ENCODE measurements around the gene RB1.

The RB1 gene

DNA sequence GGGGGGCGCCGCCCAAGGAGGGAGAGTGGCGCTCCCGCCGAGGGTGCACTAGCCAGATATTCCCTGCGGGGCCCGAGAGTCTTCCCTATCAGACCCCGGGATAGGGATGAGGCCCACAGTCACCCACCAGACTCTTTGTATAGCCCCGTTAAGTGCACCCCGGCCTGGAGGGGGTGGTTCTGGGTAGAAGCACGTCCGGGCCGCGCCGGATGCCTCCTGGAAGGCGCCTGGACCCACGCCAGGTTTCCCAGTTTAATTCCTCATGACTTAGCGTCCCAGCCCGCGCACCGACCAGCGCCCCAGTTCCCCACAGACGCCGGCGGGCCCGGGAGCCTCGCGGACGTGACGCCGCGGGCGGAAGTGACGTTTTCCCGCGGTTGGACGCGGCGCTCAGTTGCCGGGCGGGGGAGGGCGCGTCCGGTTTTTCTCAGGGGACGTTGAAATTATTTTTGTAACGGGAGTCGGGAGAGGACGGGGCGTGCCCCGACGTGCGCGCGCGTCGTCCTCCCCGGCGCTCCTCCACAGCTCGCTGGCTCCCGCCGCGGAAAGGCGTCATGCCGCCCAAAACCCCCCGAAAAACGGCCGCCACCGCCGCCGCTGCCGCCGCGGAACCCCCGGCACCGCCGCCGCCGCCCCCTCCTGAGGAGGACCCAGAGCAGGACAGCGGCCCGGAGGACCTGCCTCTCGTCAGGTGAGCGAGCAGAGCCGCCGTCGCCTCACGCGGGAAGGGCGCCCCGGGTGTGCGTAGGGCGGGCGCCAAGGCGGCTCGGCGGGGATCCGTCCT, at the start of gene RB1:
Gene RB1 (plus strand): TSS at position 393 of the 784 bp plus-strand sequence. CDS start 162 bp downstream, at position 555.
- peak; percentile 94 for DNase-seq

DNA sequence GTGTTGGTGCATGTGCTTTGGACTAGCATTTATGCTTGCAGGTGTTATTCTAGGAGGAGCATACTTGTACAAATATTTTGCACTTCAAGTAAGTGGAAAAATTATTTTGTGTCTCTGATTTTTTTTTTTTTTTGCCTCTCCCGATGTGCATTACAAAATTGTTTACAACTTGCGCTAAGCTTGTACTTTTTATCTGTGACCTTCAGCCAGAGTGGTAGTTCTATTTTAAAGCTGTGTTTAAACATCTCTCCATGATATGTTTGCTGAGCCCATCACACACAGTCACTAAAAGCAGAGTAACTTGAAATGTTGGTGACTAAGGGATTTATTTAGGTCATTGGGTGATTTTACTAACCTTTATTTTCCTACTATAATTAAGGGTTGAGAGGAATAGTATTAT, 49.7 kb upstream of the RB1 start:
- no peak for DNase-seq

DNA sequence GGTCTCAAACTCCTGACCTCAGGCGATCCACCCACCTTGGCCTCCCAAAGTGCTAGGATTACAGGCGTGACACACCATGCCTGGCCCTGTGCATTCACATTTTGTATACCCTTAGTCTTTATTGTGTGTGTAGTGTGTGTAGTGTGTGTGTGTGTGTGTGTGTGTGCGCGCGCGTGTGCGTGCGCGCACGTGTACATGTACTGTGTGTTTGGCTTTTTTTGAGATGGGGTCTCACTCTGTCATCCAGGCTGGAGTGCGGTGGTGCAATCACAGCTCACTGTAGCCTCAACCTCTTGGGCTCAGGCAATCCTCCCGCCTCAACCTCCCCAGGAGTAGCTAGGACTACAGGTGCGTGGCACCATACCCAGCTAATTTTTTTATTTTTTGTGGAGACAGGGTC, 48.5 kb upstream of the RB1 start:
- DNase-seq: no peak

DNA sequence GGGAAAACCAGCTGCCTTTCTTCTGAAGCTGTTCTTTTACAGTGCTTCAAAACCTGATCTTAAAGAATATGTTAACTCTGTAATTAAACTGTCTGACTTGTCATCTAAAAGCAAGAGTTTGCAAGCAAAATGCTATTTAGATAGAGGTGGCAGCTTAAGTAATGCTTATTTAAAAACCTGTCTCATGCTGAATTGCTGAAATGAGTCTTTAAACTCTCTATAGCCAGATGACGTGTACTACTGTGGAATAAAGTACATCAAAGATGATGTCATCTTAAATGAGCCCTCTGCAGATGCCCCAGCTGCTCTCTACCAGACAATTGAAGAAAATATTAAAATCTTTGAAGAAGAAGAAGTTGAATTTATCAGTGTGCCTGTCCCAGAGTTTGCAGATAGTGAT, 47.6 kb upstream of the RB1 start:
- DNase-seq: no peak

DNA sequence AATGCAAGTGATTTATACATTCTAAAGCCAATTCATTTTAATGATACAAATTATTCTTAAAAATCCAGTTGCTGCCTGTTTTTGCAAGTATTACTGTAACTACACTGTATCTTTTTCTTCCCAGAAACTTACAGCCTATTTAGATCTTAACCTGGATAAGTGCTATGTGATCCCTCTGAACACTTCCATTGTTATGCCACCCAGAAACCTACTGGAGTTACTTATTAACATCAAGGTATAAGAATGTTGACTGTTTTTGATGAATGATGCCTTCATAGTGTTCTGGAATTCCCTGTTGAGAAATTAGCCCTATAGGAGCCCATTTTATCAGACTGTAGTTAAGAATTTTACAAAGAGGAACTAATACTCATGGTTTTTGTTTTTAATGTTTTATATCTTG, 45.5 kb upstream of the RB1 start:
- no peak for DNase-seq

DNA sequence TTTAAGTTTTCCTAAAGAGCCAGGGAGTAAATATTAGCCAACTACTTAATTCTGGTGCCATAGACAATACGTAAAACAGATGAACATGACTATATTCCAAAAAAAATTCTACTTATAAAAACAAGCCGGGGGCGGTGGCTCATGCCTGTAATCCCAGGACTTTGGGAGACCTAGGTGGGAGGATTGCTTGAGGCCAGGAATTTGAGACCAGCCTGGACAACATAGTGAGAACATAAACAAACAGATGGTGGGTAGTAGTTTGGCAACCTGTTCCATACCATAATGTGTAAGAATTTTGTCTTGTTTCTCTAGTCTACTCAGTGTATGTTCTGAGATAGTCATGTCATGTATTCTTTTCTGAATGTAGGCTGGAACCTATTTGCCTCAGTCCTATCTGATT, 45.1 kb upstream of the RB1 start:
- no peak for DNase-seq

DNA sequence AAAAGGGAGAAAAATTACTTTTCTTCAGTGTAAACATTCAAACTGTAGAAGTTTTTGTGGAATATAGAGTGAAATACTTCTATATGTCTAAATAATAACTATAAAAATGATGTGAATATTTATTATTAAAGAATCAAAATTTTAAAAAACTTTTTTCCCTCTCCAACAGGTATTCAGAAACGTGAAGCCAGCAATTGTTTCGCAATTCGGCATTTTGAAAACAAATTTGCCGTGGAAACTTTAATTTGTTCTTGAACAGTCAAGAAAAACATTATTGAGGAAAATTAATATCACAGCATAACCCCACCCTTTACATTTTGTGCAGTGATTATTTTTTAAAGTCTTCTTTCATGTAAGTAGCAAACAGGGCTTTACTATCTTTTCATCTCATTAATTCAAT, 42.6 kb upstream of the RB1 start:
- DNase-seq: no peak

DNA sequence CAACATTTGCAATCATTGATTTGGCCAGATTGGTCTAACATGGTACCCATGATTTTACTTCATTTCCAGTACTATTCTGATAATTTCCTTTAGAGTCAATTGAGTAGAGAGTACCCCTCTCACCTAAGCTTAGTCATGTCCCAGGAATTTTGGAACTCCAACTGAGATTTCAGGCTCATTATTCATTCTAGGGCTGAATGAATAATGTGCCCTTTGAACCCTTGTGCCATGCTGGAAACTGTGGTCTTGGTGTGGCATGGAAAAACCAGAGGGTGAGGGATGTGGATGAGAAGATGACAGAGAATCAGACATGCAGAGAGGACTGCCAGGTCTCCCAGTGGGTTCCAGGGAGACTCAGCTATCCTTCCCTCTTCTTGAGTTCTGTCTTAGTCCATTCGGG, 40.4 kb upstream of the RB1 start:
- DNase-seq: no peak

DNA sequence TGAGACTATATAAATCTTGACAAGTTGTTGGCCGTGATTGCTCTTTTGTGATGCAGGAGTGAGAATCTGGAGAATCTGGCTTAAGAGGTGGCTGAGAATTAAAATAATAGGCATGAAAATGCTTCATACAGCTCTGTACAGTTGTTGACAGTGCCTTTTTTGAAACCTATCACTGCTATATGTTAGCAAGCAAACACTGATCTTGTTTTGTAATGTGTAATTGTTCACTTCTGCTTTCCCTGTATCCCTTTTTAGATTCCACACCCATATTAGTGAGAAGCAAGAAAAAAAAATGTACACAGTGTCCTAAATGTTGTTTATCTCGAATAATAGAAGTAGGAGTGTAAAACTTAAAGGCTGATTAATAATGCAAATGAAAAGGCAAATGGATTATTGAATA, 39.5 kb upstream of the RB1 start:
- DNase-seq: no peak

DNA sequence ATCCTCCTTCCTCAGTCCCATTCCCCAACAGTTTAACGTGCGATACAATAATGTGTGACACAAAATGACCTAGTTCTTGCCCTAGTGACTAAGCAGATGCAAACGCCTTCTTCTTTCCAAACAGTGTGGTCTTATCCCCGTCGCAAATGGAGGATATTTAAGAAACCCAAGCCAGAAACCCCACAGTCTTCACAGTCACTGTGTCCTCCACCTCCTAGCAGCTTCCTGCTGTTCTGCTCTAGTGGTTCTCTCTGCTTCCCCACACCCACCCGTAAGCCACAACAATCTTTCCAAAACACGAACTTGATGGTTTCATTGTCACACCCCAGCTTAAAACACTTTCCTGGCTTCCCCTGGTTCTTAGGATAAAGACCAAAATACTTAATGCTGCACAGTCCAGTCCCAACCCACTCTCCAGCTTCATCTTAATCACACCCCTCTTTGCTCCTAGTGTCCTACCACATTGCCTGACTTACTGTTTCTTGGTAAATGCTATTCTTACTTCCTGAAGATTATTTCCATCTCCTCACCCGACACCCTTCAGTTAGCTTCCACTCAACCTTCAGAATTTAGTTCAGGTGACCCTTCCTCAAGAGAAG, 38.2 kb upstream of the RB1 start:
- DNase-seq: no peak

DNA sequence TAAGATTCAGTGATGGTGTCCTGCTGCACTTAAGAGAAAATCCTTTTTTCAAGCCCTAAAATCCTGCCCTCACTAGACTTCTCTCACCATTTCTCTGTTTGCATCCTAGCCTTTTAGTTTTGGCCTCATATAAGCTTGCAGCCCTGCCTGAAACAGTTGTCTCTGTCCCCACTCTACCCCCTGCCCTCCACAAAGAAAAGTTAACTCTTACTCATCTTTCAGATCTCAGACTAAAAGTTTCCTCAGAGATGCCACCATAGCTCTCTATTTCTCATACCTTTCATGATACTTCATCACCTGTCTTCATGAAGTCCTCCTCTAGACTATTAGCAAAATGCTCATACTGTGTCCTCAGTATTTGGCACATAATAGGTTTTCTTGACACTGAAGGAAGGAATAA, 37.4 kb upstream of the RB1 start:
- no peak for DNase-seq

DNA sequence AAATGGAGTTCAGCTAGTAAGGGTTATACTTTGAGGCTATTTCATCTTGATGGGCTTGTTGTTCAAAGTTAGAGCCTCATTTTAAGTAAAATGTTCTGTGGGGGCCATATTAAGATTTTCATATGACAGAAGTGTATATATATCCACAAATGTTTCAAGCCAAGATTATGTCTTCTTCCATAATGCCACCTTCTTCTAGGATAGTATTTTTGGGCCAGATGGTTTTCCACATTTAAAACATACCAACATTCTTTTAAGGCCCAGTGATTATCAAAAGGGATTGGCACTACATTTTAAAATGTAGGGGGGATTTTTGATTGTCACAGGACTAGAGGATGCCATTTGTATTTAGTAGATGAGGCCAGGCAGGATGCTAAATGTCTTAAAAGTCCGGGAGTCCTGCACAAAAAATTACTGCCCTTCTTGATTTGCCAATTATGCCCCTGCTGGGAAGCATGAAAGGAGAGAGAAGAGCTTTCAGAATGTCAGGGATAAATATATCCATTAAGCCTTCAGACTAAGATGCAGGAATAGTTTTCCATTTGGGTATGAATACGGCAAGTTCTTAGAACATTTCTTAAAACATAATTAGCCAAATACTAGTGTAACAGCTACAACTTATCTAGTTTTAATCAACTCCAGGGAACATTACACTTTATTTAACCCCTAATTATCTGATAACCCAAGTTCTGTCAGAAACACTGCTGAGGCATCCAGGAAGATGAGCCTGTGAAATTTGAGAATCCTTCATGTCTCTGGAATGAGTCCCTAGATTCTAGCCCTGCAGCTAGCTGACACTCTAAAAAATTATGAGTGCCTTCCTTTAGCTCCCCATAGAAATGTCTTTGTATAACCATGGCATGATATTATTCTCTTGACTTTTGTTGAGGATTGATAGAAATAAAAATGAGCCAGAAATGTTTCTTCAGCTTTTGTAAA, 36.6 kb upstream of the RB1 start:
- no peak for DNase-seq

DNA sequence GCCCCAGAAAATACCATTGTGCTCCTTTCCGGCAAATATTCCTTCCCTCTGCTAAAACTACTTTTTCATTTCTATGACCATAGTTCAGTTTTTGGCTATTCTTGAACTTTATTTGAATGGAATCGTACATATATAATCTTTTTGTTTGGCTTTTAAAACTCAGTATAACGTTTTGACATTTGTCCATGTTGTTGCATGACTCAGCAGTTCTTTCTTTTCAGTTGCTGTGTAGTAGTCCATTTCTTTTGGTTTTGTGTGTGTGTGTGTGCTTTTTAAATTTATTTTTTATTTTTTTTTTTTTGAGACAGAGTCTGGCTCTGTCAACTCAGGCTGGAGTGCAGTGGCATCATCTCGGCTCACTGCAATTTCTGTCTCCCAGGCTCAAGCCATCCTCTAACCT, 35.5 kb upstream of the RB1 start:
- no peak for DNase-seq

DNA sequence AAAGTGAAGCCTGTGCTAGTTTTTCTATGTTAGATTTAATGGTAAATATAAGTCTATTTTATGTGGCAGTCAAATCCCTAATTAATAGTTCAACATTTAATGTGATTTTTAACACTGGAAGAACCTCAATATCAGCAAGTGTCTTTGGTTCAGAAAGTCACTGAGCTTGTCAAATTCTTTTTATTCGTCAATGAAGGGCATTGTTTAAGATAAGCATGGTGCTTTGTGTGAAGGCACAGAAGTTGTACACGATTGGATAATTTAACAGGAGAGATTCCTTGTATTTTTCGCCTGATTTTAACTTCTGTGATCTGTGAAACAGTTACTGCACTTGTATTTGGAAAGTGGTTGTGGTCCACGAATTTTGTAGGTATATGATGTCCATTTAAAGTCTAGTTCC, 30.2 kb upstream of the RB1 start:
- no peak for DNase-seq

DNA sequence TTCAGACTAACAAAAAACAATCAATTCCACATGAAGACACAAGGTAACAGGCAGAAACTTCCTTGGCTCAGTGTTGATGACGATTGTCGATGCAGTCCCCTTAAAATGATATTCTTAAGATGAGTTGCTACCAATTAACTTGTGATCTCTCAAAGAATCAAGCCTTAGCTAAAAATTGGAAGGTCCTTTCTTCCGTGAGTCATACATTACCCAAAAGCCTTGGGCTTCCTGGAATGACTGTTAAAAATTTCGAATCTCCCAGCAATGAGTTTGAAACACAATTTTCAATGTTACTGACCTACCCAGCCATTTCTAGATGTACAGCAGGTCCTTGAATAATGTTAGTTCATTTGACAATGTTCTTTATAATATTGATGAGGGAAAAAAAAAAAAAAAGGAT, 28.0 kb upstream of the RB1 start:
- no peak for DNase-seq

DNA sequence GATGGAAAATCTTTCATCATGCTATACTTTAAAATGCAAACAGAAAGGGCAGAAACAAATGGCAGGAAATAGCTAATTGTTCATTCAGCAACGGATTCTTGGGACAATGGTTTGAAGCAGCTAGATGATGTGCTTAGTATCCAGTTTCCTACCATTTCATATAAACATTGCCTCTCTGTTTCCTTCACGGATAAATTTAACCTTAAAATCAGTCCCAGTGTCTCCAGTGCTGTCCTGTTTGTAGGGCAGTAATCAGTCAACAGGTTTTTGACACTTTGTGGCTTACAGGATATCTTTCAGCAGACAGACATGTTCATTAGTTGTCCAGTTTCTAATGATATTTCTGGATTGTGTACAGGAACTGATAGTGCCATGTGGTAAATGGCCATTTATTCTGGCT, 24.7 kb upstream of the RB1 start:
- no peak for DNase-seq

DNA sequence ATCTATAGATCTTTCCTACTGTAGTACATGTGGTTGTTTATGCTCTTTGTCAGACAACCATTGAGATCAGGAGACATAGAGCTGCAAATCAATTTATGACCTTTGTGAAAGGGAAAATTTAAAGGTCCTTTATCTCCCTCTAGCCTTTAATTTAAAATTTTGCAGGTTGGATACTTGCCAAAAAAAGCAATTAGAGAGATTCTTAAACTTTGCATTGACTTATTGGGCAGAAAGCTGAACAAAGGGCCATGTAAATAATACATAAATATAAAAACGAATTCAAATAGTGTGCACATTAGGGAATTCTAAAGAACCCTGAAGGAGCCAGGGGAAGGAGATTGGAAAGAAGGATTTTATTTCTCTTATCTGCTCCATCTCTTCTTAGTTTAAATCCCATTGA, 22.0 kb upstream of the RB1 start:
- no peak for DNase-seq

DNA sequence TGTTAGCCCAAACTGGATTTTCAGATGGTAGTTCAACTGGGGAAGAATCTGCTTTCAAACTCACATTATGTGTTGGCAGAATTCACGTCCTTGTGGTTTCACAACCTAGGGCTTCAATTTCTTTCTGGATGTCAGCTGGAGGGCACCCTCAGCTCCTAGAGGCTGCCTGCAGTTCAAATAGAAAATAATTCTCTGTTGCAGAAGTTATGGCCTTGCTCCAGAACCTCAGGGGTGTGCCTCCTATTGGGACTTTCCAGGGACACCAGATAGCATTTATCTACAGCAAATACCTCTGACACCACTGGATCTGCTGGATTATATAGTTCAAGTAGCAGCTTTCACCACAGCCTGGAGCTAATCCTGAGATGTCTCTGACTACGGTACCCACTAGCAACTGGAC, 11.8 kb upstream of the RB1 start:
- no peak for DNase-seq

DNA sequence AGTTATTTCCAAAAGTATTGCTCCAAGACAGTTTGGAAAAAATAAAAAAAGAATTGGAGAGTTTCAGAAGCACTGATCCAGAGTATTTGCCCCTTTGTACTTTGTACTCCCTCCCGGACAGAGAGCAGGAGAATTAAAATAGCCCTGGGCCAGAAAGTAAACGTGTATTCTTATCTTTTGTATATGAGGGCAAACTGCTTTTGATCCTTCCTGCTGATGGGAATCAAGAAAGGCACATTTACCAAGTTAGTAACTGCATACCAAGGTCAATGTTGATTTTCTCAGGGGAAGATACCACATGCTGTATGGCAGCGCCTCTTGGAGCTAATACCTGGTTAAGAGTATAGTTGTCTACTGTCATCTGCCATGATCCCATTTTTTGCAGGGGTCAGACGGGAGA, 10.9 kb upstream of the RB1 start:
- no peak for DNase-seq

DNA sequence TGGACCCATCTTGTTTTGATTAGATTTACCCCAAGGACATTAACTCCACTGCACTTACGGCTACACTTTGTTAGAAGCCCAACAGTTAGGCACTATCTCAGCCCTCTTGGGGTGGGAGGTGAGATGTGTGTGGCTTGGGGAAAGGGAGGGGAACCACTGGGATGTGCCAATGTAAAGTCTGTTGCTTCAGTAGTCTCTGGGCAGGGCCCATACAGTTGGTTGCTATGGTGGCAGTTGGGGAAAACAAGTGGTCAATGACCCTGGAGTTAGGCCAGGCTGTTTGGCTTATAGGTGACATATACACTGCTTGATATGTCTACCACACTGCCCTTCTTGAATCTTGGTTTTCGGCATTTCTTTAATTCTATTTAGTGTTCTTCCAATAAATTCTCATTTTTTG, 8.9 kb upstream of the RB1 start:
- no peak for DNase-seq

DNA sequence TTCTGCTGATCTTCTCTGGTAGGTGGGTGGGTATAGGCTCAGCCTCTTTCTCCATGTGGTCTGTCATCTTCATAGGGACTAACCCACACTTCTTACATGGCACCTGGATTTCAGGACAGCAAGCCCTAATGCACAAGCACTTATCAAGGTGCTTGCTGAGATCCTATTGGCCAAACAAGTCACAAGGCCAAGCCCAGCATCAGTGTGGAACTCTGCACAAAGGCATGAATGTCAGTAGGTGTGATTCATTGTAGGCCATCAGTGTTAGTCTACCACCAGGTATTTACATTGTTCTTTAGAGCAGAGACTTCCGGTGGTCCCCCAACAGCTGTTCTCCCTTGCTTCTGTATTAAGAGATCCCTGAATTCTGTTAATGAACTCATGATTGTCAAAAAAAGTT, 8.3 kb upstream of the RB1 start:
- DNase-seq: no peak

DNA sequence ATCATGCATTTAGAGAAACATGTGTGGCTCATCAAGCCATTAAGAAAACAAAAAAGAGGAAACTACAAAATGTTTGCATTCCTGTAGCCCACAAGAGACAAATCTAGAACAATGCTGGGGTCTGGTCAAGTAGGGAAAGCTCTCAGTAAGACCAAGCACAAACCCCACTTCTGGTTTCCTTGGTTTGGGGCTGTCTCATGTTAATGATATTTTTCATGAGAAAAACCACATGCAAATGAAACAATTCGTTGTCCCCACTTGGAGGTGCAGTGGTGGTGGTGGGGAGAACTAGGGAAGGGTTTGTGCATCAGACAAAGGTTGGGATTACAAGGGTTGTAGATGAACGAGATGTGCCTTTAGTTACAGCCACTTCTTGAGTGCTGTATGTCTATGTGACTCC, 7.0 kb upstream of the RB1 start:
- DNase-seq: no peak

DNA sequence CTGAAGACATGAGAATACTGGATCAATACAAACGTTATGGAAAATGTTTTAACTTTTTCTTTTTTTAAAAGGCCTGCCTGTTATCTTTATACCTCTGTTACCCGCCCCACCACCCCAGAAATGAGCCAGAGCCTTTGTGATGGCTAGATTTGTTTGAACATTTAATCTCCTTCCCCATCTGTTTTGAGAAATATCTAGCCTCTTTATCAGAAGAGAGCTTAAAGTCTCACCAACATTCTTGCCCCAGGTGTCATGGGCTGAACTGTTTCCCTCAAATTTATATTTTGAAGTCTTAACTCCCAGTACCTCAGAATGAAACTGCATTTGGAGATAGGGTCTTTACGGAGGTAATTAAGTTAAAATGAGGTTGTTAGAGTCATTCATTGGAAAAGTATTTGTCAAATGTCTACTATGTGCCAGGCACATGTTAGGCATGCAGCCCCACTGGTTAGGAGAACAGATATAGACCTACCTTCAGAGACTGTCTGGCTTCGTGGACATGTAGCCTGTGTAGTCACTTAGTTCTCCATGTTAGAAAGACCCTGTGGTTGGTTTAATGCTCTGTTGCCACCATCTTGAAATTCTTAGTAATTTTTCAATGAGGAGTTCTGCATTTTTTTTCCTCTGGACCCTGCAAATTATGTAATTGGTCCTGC, 6.3 kb upstream of the RB1 start:
- DNase-seq: no peak
